ENCODE measurements around the gene FAM156A. TPM values are rescaled to one million over a fixed set of nuclear protein-coding genes. Genes with fewer than 3 reads are reported as not detected.
"Not testable (repeated sequence)": the region's sequence is repeated elsewhere in the genome, so short reads cannot be mapped to it uniquely, and the experiment has no call there.

Gene FAM156A
- total RNA-seq, 2 experiments from 2014 or later, result 22.6 to 25.1 TPM

DNA sequence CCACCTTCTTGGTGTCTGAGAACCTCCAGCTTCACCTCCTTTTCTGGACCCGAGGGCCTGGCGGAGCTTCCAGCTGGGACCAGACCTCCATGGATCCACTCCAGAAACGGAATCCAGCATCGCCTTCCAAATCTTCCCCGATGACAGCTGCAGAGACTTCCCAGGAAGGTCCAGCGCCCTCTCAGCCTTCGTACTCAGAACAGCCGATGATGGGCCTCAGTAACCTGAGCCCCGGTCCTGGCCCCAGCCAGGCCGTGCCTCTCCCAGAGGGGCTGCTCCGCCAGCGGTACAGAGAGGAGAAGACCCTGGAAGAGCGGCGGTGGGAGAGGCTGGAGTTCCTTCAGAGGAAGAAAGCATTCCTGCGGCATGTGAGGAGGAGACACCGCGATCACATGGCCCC is 51.2 kb downstream of the FAM156A start:
- ATAC-seq; H3K4me1 Mint-ChIP-seq; CTCF ChIA-PET; H3K27me3 Mint-ChIP-seq; H3K9me3 Mint-ChIP-seq (ENCODE audit: low read depth); H3K4me3 Mint-ChIP-seq; H3K36me3 Mint-ChIP-seq; H3K27ac Mint-ChIP-seq; DNase-seq: not testable (repeated sequence)

- not testable (repeated sequence) for H3K27ac Mint-ChIP-seq, H3K4me3 Mint-ChIP-seq, H3K36me3 Mint-ChIP-seq
These were observed 52.2 kb downstream of the FAM156A start for GRCh38 chrX:52906072-52906471.

GRCh38 chrX:52905531-52905930 is 52.8 kb downstream of the FAM156A start:
- H3K9me3 Mint-ChIP-seq (ENCODE audit: low read depth); H3K4me3 Mint-ChIP-seq; H3K4me1 Mint-ChIP-seq; CTCF ChIA-PET; ATAC-seq; DNase-seq; H3K27me3 Mint-ChIP-seq; H3K36me3 Mint-ChIP-seq; H3K27ac Mint-ChIP-seq: not testable (repeated sequence)

More at GRCh38 chrX:52906072-52906471, 52.2 kb downstream of the FAM156A start:
- H3K9me3 Mint-ChIP-seq (ENCODE audit: low read depth); H3K27me3 Mint-ChIP-seq; DNase-seq; ATAC-seq; H3K4me1 Mint-ChIP-seq; CTCF ChIA-PET: not testable (repeated sequence)

Other genes starting within 250 kb of the FAM156A start
- not detected for gene SSX2B, start 207.3 kb downstream of the FAM156A start, total RNA-seq
- not detected for gene SPANXN5, start 161.1 kb downstream of the FAM156A start, total RNA-seq
- not detected for gene XAGE5, start 147.2 kb downstream of the FAM156A start, total RNA-seq
- gene XAGE3, start 90.4 kb downstream of the FAM156A start, total RNA-seq, result not detected
- gene FAM156B, start 61.2 kb downstream of the FAM156A start, total RNA-seq, result 10 to 100 TPM; 13.3 to 20.2 TPM
- gene GPR173, start 90.3 kb upstream of the FAM156A start, total RNA-seq, result under 1 TPM in 1 of 2 experiments, not detected in 1; 0.20 TPM
- 10 to 100 TPM; 19.3 to 29.5 TPM for gene TSPYL2, start 123.8 kb upstream of the FAM156A start, total RNA-seq
- gene KANTR, start 135.6 kb upstream of the FAM156A start, total RNA-seq, result 10 to 100 TPM in 1 of 2 experiments, 1 to 10 TPM in 1; 6.2 to 14.4 TPM